OCI-LY7 (cell line): Measurements from ENCODE around the gene ZNF619.

Source experiments
- CTCF ChIP-seq: fragments of 200-600 bp; sonication (generic); conservative IDR thresholded peaks from 2 replicates; pipeline ENCODE4 v1.5.1; 2014; ENCODE audit warnings: mild to moderate bottlenecking, antibody characterized with exemption, low read length, moderate library complexity, mixed read lengths
- EZH2phosphoT487 ChIP-seq: fragments of 200-600 bp; sonication (generic); IDR thresholded peaks from 2 replicates; pipeline ENCODE4 v1.6.1; 2018; ENCODE audit warnings: low read depth, borderline replicate concordance, mild to moderate bottlenecking, mixed run types, antibody characterized with exemption, low read length, moderate library complexity, mixed read lengths

GRCh38 chr3:40516201-40516600 lies 39.3 kb downstream of the ZNF619 start:
- no peak for TF ChIP-seq CTCF
- TF ChIP-seq EZH2phosphoT487: no peak
